GM12865 (cell line): ENCODE measurements around the gene PINLYP.

ENCODE experiments used
- DNase-seq: peaks from one replicate; pipeline ENCODE4 v3.0.0; 2010; ENCODE audit warnings: low read depth
- H3K4me3 ChIP-seq: 2 replicates; pipeline ENCODE4 v1.5.1; 2011; ENCODE audit warnings: mild to moderate bottlenecking, low read depth, low read length, control low read depth
- CTCF ChIP-seq: IDR thresholded peaks from 2 replicates; pipeline ENCODE4 v1.5.1; 2011; ENCODE audit warnings: low read length, control low read depth, low read depth, inconsistent platforms; ENCODE audit not compliant: insufficient read depth; ENCODE audit errors: missing control alignments

The PINLYP gene

GRCh38 chr19:43548706-43549105, 26.9 kb upstream of the PINLYP start:
- TF ChIP-seq CTCF = no peak
- no peak overlapping the region for H3K4me3 ChIP-seq
- no peak for DNase-seq

GRCh38 chr19:43551399-43552197, 24.0 kb upstream of the PINLYP start:
- no peak for TF ChIP-seq CTCF
- H3K4me3 ChIP-seq = no peak overlapping the region
- no peak for DNase-seq

GRCh38 chr19:43552198-43552450, 23.5 kb upstream of the PINLYP start:
- DNase-seq = no peak
- TF ChIP-seq CTCF = no peak
- H3K4me3 ChIP-seq = no peak overlapping the region

GRCh38 chr19:43552616-43553015, 23.0 kb upstream of the PINLYP start:
- TF ChIP-seq CTCF = no peak
- DNase-seq = no peak
- H3K4me3 ChIP-seq = no peak overlapping the region

GRCh38 chr19:43553656-43554055, 21.9 kb upstream of the PINLYP start:
- no peak overlapping the region for H3K4me3 ChIP-seq
- no peak for DNase-seq
- TF ChIP-seq CTCF = no peak

GRCh38 chr19:43554317-43554895, 21.2 kb upstream of the PINLYP start:
- no peak for DNase-seq
- H3K4me3 ChIP-seq = no peak overlapping the region
- no peak for TF ChIP-seq CTCF
